GM19025 (cell line): ENCODE data around the gene CLASRP.
A peak's percentile ranks its signal among the peaks of the same experiment; 100 is the strongest.
"Not testable (repeated sequence)": the region's sequence is repeated elsewhere in the genome, so short reads cannot be mapped to it uniquely, and the experiment has no call there.

Source experiments
- ATAC-seq: cut with Tn5 transposase; IDR thresholded peaks from one replicate; pipeline ENCODE4 v1.9.1; 2021; ENCODE audit warnings: mild to moderate bottlenecking, low read depth, moderate library complexity; ENCODE audit not compliant: unreplicated experiment

Gene CLASRP

GRCh38 chr19:45100201-45100600, 61.4 kb downstream of the CLASRP start:
- no peak for ATAC-seq

- no peak for ATAC-seq
Measured at GRCh38 chr19:45100846-45101252, 62.0 kb downstream of the CLASRP start.

- no peak for ATAC-seq
Measured at GRCh38 chr19:45101806-45102205, 63.0 kb downstream of the CLASRP start.

GRCh38 chr19:45102481-45102880, 63.6 kb downstream of the CLASRP start:
- no peak for ATAC-seq

- ATAC-seq = no peak
Measured at GRCh38 chr19:45103156-45103507, 64.3 kb downstream of the CLASRP start.

GRCh38 chr19:45103508-45104319, 64.9 kb downstream of the CLASRP start:
- ATAC-seq = no peak

- no peak for ATAC-seq
Measured at GRCh38 chr19:45104658-45105349, 66.0 kb downstream of the CLASRP start.

- not testable (repeated sequence) for ATAC-seq
Measured at GRCh38 chr19:45106363-45106762, 67.5 kb downstream of the CLASRP start.

- ATAC-seq = no peak
Measured at GRCh38 chr19:45107621-45108150, 68.8 kb downstream of the CLASRP start.

- no peak for ATAC-seq
Measured at GRCh38 chr19:45110851-45111266, 72.0 kb downstream of the CLASRP start.

- ATAC-seq = no peak
Measured at GRCh38 chr19:45112111-45112827, 73.4 kb downstream of the CLASRP start.

- no peak for ATAC-seq
Measured at GRCh38 chr19:45113628-45114027, 74.8 kb downstream of the CLASRP start.

- ATAC-seq = no peak
Measured at GRCh38 chr19:45114116-45114515, 75.3 kb downstream of the CLASRP start.

GRCh38 chr19:45115809-45116615, 77.2 kb downstream of the CLASRP start:
- ATAC-seq = no peak

- no peak for ATAC-seq
Measured at GRCh38 chr19:45117167-45117594, 78.3 kb downstream of the CLASRP start.

- no peak for ATAC-seq
Measured at GRCh38 chr19:45117671-45118070, 78.8 kb downstream of the CLASRP start.

GRCh38 chr19:45118106-45118505, 79.3 kb downstream of the CLASRP start:
- ATAC-seq = no peak

- ATAC-seq = peak; percentile 56
Measured at GRCh38 chr19:45118591-45119355, 79.9 kb downstream of the CLASRP start.

GRCh38 chr19:45119582-45119981, 80.7 kb downstream of the CLASRP start:
- no peak for ATAC-seq
